ENCODE results near the gene NIT1. TPM values are rescaled to one million over a fixed set of nuclear protein-coding genes. Genes with fewer than 3 reads are reported as not detected.

The NIT1 gene, protein sequence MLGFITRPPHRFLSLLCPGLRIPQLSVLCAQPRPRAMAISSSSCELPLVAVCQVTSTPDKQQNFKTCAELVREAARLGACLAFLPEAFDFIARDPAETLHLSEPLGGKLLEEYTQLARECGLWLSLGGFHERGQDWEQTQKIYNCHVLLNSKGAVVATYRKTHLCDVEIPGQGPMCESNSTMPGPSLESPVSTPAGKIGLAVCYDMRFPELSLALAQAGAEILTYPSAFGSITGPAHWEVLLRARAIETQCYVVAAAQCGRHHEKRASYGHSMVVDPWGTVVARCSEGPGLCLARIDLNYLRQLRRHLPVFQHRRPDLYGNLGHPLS
- total RNA-seq (2013; cell fraction: nucleolus; rRNA removed) = 53.0 and 53.6 TPM in 2 replicates
- total RNA-seq (2014; rRNA removed) (27.9 and 33.0 TPM in 2 replicates), total RNA-seq (2014; rRNA removed; fragmentation: Illumina TruSeq; extraction: Trizol) (24.0 and 25.0 TPM in 2 replicates), total RNA-seq (2021) (27.4 and 28.8 TPM in 2 replicates), polyA plus RNA-seq (2011; rRNA removed) (10.5 and 19.2 TPM in 2 replicates), polyA plus RNA-seq (2014; fragmentation: Illumina TruSeq; extraction: Trizol) (20.8 and 27.2 TPM in 2 replicates), polyA plus RNA-seq (2014; fragmentation: Nextera tagmentation; extraction: Ambion mirVana) (10 to 100 TPM; 43.1 to 54.4 TPM), polyA plus RNA-seq (2014; rRNA removed) (27.3 and 27.4 TPM in 2 replicates), polyA plus RNA-seq (2016; fragmentation: Nextera tagmentation; extraction: Ambion mirVana) (10 to 100 TPM; 35.3 to 40.4 TPM), polyA minus RNA-seq (2011; rRNA and poly(A)+ RNA removed) (22.1 and 27.7 TPM in 2 replicates), Bru-seq, nascent RNA (percentile 77 among the genes with signal in this experiment), BruChase-seq, experiment 1, labeled RNA remaining after a 6-hour chase (percentile 61 among the genes with signal in this experiment), BruChase-seq, experiment 2, labeled RNA remaining after a 2-hour chase (percentile 64 among the genes with signal in this experiment)
- polyA plus RNA-seq (2011; ENCODE audit: low read depth) = 18.2 TPM
- 29.7 and 31.4 TPM in 2 replicates for polyA plus RNA-seq (2011; cell fraction: cytosol; rRNA removed)
- 46.3 and 63.1 TPM in 2 replicates for polyA plus RNA-seq (2011; cell fraction: nucleus; rRNA removed)
- 22.7 and 33.5 TPM in 2 replicates for polyA plus RNA-seq (2012)
- polyA minus RNA-seq (2011; cell fraction: cytosol; rRNA and poly(A)+ RNA removed) = 6.1 and 8.5 TPM in 2 replicates
- polyA minus RNA-seq (2011; cell fraction: nucleus; rRNA and poly(A)+ RNA removed) = 27.1 and 27.3 TPM in 2 replicates
- long read RNA-seq, experiment 1, transcript NIT1-203 (7 exons, 1,362 nt) = major isoform, 8 of 14 reads
- long read RNA-seq, experiment 1, partial matches to known transcripts = 0 of 14 reads
- long read RNA-seq, experiment 1, other reads (novel, unspliced or antisense) = 6 of 14 reads
- long read RNA-seq, experiment 2, transcript NIT1-203 (7 exons, 1,362 nt) = major isoform, 34 of 67 reads
- long read RNA-seq, experiment 2, partial matches to known transcripts = 2 of 67 reads
- long read RNA-seq, experiment 2, other reads (novel, unspliced or antisense) = 29 of 67 reads

GRCh38 chr1:161117759-161118581 is at the start of gene NIT1, which contains the start of gene PFDN2:
Gene NIT1, plus strand, starts transcription at chr1:161118105. Its CDS starts 72 bp downstream, at chr1:161118177.
Gene PFDN2, minus strand, starts transcription at chr1:161118037. Its CDS starts 11 bp downstream, at chr1:161118026.
- Histone ChIP-seq H3K9ac (ENCODE audit: control insufficient read depth, insufficient read depth, low read length) (peak within 1 kb of the TSS; percentile 89), H4K20me1 (ENCODE audit: control insufficient read depth, insufficient read depth) (no peaks in the 10 kb centered on the region), H3K4me1 (ENCODE audit: control insufficient read depth, insufficient read depth, low read length) (peaks cover 19% of the 10 kb centered on the region), H3K27ac (ENCODE audit: control insufficient read depth, insufficient read depth) (peak within 1 kb of the TSS; percentile 90), H3K4me2 (ENCODE audit: control insufficient read depth, insufficient read depth) (peak within 1 kb of the TSS; percentile 70), H3K9me3 (replicated peaks; ENCODE audit: control insufficient read depth, insufficient read depth, low read length) (no peaks in the 10 kb centered on the region), H3K27me3 (replicated peaks in 1 of 2; ENCODE audit: control insufficient read depth in 2 of 2, insufficient read depth in 2 of 2, low read length in 1 of 2) (no peaks in the 10 kb centered on the region), H3K79me2 (ENCODE audit: control insufficient read depth, insufficient read depth, low read length) (peaks cover 63% of the 10 kb centered on the region), H3K4me3 (peak within 1 kb of the TSS; percentile 74), H2AFZ (ENCODE audit: control insufficient read depth, low read depth, low read length) (peak within 1 kb of the TSS; percentile 73), H3K36me3 (ENCODE audit: control insufficient read depth in 2 of 2, insufficient read depth in 2 of 2, low read length in 1 of 2) (peaks cover 9 to 12% of the 10 kb centered on the region in 2 experiments; a peak in 3 of 4 replicates)
- in situ Hi-C loops (cut with MboI) (no loop called here), intact Hi-C loops (cut with micrococcal nuclease; ENCODE audit: unreplicated experiment) (loop anchor here (5.0 kb wide), 1 partner anchor 71 kb away; the partner anchor contains the start of gene USF1)
- ChIA-PET POLR2A (interaction anchor here (0.6 to 3.1 kb wide), 10 partner anchors 11 to 76 kb away, joined by 3 to 24 read pairs (median 4); partner anchors contain the start of genes ARHGAP30 and DEDD), RAD21 (ENCODE audit: unreplicated experiment) (interaction anchor here (0.8 to 1.7 kb wide), 7 partner anchors 14 to 72 kb away, joined by 3 to 8 read pairs (median 5); partner anchors contain the start of genes DEDD, PPOX and USF1), SMC1A (ENCODE audit: uncharacterized antibody, unreplicated experiment) (interaction anchor here (0.6 to 1.7 kb wide), 16 partner anchors 10 to 627 kb away, joined by 3 to 5 read pairs (median 3); partner anchors contain the start of genes ARHGAP30 and DEDD), CTCF (interaction anchor here (1.0 to 1.9 kb wide), 11 partner anchors 13 to 53 kb away, joined by 3 to 8 read pairs (median 4); partner anchors contain the start of genes DEDD and KLHDC9)
- under 1% methylated on average over 57 of the region's 58 CpGs for WGBS (ENCODE audit: insufficient coverage, insufficient replicate concordance, low lambda C conversion rate, missing lambda C conversion rate)
- ATAC-seq (peak; percentile 87), FAIRE-seq (peak; percentile 98), DNase-seq (ENCODE audit: low read depth, low spot score) (peak; percentile 38)
- BruUV-seq (replicated peaks) = no TSS peak
- TF ChIP-seq CBX3 (IDR thresholded peaks at IDR 0.05; ENCODE audit: borderline replicate concordance, low read depth) = no peak
- 0 out of 2 replicates have a peak, but pooled peaks have one; percentile 67 for TF ChIP-seq CHD2 (IDR thresholded peaks at IDR 0.05; ENCODE audit: borderline replicate concordance, low read depth, low read length)
- no peak for TF ChIP-seq E2F4 (IDR thresholded peaks at IDR 0.05; ENCODE audit: low read depth, low read length)
- no peak for TF ChIP-seq CEBPB (IDR thresholded peaks at IDR 0.05; ENCODE audit: borderline replicate concordance in 1 of 2, low read depth in 2 of 2, low read length in 2 of 2)
- no peak for TF ChIP-seq NR2C1 (IDR thresholded peaks at IDR 0.05)
- peak; percentile 81; the same call in 1 of the 2 replicates for TF ChIP-seq MXI1 (IDR thresholded peaks at IDR 0.05; ENCODE audit: low read depth, low read length)
- TF ChIP-seq TBL1XR1 (IDR thresholded peaks at IDR 0.05; ENCODE audit: low read depth, low read length) = peak; percentile 49; the same call in 1 of the 2 replicates
- TF ChIP-seq HDAC2 (IDR thresholded peaks at IDR 0.05) = no peak
- TF ChIP-seq, protein P1, sequence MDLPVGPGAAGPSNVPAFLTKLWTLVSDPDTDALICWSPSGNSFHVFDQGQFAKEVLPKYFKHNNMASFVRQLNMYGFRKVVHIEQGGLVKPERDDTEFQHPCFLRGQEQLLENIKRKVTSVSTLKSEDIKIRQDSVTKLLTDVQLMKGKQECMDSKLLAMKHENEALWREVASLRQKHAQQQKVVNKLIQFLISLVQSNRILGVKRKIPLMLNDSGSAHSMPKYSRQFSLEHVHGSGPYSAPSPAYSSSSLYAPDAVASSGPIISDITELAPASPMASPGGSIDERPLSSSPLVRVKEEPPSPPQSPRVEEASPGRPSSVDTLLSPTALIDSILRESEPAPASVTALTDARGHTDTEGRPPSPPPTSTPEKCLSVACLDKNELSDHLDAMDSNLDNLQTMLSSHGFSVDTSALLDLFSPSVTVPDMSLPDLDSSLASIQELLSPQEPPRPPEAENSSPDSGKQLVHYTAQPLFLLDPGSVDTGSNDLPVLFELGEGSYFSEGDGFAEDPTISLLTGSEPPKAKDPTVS (IDR thresholded peaks at IDR 0.05; ENCODE audit: low read depth, low read length) = no peak
- TF ChIP-seq, protein P2, sequence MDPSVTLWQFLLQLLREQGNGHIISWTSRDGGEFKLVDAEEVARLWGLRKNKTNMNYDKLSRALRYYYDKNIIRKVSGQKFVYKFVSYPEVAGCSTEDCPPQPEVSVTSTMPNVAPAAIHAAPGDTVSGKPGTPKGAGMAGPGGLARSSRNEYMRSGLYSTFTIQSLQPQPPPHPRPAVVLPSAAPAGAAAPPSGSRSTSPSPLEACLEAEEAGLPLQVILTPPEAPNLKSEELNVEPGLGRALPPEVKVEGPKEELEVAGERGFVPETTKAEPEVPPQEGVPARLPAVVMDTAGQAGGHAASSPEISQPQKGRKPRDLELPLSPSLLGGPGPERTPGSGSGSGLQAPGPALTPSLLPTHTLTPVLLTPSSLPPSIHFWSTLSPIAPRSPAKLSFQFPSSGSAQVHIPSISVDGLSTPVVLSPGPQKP (IDR thresholded peaks at IDR 0.05; ENCODE audit: low read depth, low read length) = no peak; the same call in 1 of the 2 replicates
- no peak for TF ChIP-seq ZNF217 (IDR thresholded peaks at IDR 0.05)
- peak; percentile 50; the same call in 1 of the 2 replicates for TF ChIP-seq RB1 (IDR thresholded peaks at IDR 0.05; ENCODE audit: borderline replicate concordance)

Measured in GM12878 (cell line).